Natural killer cell (primary cell): Measurements from ENCODE around the gene GPR26. TPM values are rescaled to one million over a fixed set of nuclear protein-coding genes. Genes with fewer than 3 reads are reported as not detected.

Source experiments
- ATAC-seq, 3 donors: fragments of 150-1000 bp in 2 of 3; fragments of 200-7000 bp in 1 of 3; cut with Tn5 transposase; 1 replicate in 1 of 3; 2 replicates in 2 of 3; pipeline ENCODE4 v1.10.0; 2021; ENCODE audit warnings: mild to moderate bottlenecking in 2 of 3, moderate library complexity in 2 of 3
- DNase-seq, 2 donors: peaks; one replicate each; pipeline versions ENCODE4 v3.0.0 to v3.0.0-alpha.2; 2013 to 2021; ENCODE audit warnings: mixed read lengths in 1 of 2
- H3K27ac ChIP-seq: one replicate; pipeline ENCODE4 v1.5.1; 2013; ENCODE audit warnings: mild to moderate bottlenecking, low read length
- H3K27me3 ChIP-seq: one replicate; pipeline ENCODE4 v1.6.1; 2013; ENCODE audit warnings: low read length; ENCODE audit not compliant: control insufficient read depth, insufficient read depth
- H3K36me3 ChIP-seq: one replicate; pipeline ENCODE4 v1.6.1; 2013; ENCODE audit warnings: low read length; ENCODE audit not compliant: control insufficient read depth, insufficient read depth
- H3K4me1 ChIP-seq: one replicate; pipeline ENCODE4 v1.6.1; 2013; ENCODE audit warnings: low read length; ENCODE audit not compliant: control insufficient read depth, insufficient read depth
- H3K4me3 ChIP-seq: one replicate; pipeline ENCODE4 v1.5.1; 2013; ENCODE audit warnings: low read length
- H3K9me3 ChIP-seq: one replicate; pipeline ENCODE4 v1.6.1; 2013; ENCODE audit warnings: low read length; ENCODE audit not compliant: control insufficient read depth, insufficient read depth
- H3K27ac Mint-ChIP-seq, 2 donors: one replicate each; pipeline ENCODE4 v1.8.0; 2022; ENCODE audit warnings: mild to moderate bottlenecking in 2 of 2, mixed read lengths in 2 of 2, moderate library complexity in 1 of 2
- H3K27me3 Mint-ChIP-seq, 2 donors: one replicate each; pipeline ENCODE4 v1.8.0; 2022; ENCODE audit warnings: low read depth in 2 of 2, mixed read lengths in 2 of 2
- H3K36me3 Mint-ChIP-seq: one replicate; pipeline ENCODE4 v1.8.0; 2022; ENCODE audit warnings: mixed read lengths
- H3K4me1 Mint-ChIP-seq, 2 donors: one replicate each; pipeline ENCODE4 v1.8.0; 2022; ENCODE audit warnings: mixed read lengths in 2 of 2
- H3K4me3 Mint-ChIP-seq: one replicate; pipeline ENCODE4 v1.8.0; 2022; ENCODE audit warnings: mild to moderate bottlenecking, moderate library complexity, mixed read lengths
- H3K9me3 Mint-ChIP-seq, 2 donors: one replicate each; pipeline ENCODE4 v1.8.0; 2022; ENCODE audit warnings: mixed read lengths in 2 of 2
- CTCF ChIP-seq: fragments of 200-600 bp; IDR thresholded peaks from one replicate; pipeline ENCODE4 v1.8.0; 2022; ENCODE audit warnings: antibody characterized with exemption
- WGBS: methylation state at CpG from one replicate; pipeline ENCODE4 v1.1.7; 2013; ENCODE audit warnings: missing lambda C conversion rate; ENCODE audit not compliant: insufficient coverage; 5-methylcytosine and 5-hydroxymethylcytosine counted together
- intact Hi-C: fragments of 100-400 bp; cut with micrococcal nuclease; formaldehyde crosslinking; loops from one replicate; pipeline ENCODE4 v1.14.2; 2022
- total RNA-seq, 4 donors: library from RNA; stranded (reverse); fragments of 120-200 nt in 1 of 4; gene quantifications; one replicate each; pipeline versions ENCODE4 v1.2.3 to v1.2.4, GENCODE V29; 2013 to 2022

The GPR26 gene
- total RNA-seq, 3 donors from 2014 or later (not counting 1 experiment from before 2014, with no cell fraction given): not detected

- H3K9me3 Mint-ChIP-seq: no peaks in the 10 kb centered on the region
- H3K4me1 Mint-ChIP-seq: no peaks in the 10 kb centered on the region
- ATAC-seq (no peak), DNase-seq (no peak)
- H3K27ac ChIP-seq: no peak overlapping the region
- H3K9me3 ChIP-seq: no peaks in the 10 kb centered on the region
- H3K4me1 ChIP-seq: no peaks in the 10 kb centered on the region
- no peak for TF ChIP-seq CTCF
- H3K36me3 ChIP-seq: no peaks in the 10 kb centered on the region
- H3K27me3 ChIP-seq: no peaks in the 10 kb centered on the region
- no peaks in the 10 kb centered on the region for H3K36me3 Mint-ChIP-seq
- H3K27me3 Mint-ChIP-seq: peaks cover 7 to 15% of the 10 kb centered on the region in 2 donors
- intact Hi-C loops: no loop called here
- 79% methylated on average over 10 of the region's 10 CpGs for WGBS
- no peak overlapping the region for H3K27ac Mint-ChIP-seq
- H3K4me3 ChIP-seq: no peak overlapping the region
- H3K4me3 Mint-ChIP-seq: no peak overlapping the region
Measured at GRCh38 chr10:123742751-123743440, 76.7 kb downstream of the GPR26 start.

GRCh38 chr10:123743441-123744223 lies 77.5 kb downstream of the GPR26 start:
- H3K4me1 Mint-ChIP-seq: no peaks in the 10 kb centered on the region
- WGBS: 81% methylated on average over 13 of the region's 13 CpGs
- H3K9me3 Mint-ChIP-seq: no peaks in the 10 kb centered on the region
- H3K4me3 ChIP-seq: no peak overlapping the region
- H3K4me3 Mint-ChIP-seq: no peak overlapping the region
- no peak for TF ChIP-seq CTCF
- H3K9me3 ChIP-seq: no peaks in the 10 kb centered on the region
- H3K27me3 Mint-ChIP-seq: peaks cover 7 to 15% of the 10 kb centered on the region in 2 donors
- no peak overlapping the region for H3K27ac Mint-ChIP-seq
- H3K36me3 ChIP-seq: no peaks in the 10 kb centered on the region
- H3K4me1 ChIP-seq: no peaks in the 10 kb centered on the region
- H3K27me3 ChIP-seq: no peaks in the 10 kb centered on the region
- H3K36me3 Mint-ChIP-seq: no peaks in the 10 kb centered on the region
- ATAC-seq: no peak
- intact Hi-C loops: no loop called here
- H3K27ac ChIP-seq: no peak overlapping the region
- DNase-seq: no peak

- no peaks in the 10 kb centered on the region for H3K9me3 ChIP-seq
- TF ChIP-seq CTCF: no peak
- H3K27ac Mint-ChIP-seq: no peak overlapping the region
- no peaks in the 10 kb centered on the region for H3K36me3 Mint-ChIP-seq
- H3K27me3 Mint-ChIP-seq: peaks cover 7 to 15% of the 10 kb centered on the region in 2 donors
- no peak overlapping the region for H3K4me3 Mint-ChIP-seq
- H3K27me3 ChIP-seq: no peaks in the 10 kb centered on the region
- no peak for ATAC-seq
- no peaks in the 10 kb centered on the region for H3K4me1 Mint-ChIP-seq
- H3K4me1 ChIP-seq: no peaks in the 10 kb centered on the region
- no peak overlapping the region for H3K4me3 ChIP-seq
- H3K27ac ChIP-seq: no peak overlapping the region
- DNase-seq: no peak
- intact Hi-C loops: no loop called here
- no peaks in the 10 kb centered on the region for H3K9me3 Mint-ChIP-seq
- no peaks in the 10 kb centered on the region for H3K36me3 ChIP-seq
- WGBS: 76% methylated on average over 6 of the region's 6 CpGs
Measured at GRCh38 chr10:123744224-123744536, 78.0 kb downstream of the GPR26 start.

Other genes with a start within 250 kb of the GPR26 start
- not detected for gene CPXM2, start 225.5 kb downstream of the GPR26 start, total RNA-seq